D721Med (cell line): Measurements from ENCODE around the gene INPP4A.

Experiments
- DNase-seq: peaks from one replicate; pipeline ENCODE4 v3.0.0; 2011; ENCODE audit warnings: low spot score; ENCODE audit not compliant: insufficient read length
- FAIRE-seq: peaks from 2 replicates; lab custom pipeline; 2011; peaks lifted over from hg19 to GRCh38; lab: Jason Lieb, UNC
- CTCF ChIP-seq: IDR thresholded peaks from 2 replicates; pipeline ENCODE4 v1.5.1; 2012; ENCODE audit warnings: mild to moderate bottlenecking, control low read depth; ENCODE audit not compliant: insufficient read depth; ENCODE audit errors: missing control alignments

Gene INPP4A

GRCh38 chr2:98482362-98482761 is 37.7 kb downstream of the INPP4A start:
- DNase-seq (no peak), FAIRE-seq (no peak)
- no peak for TF ChIP-seq CTCF

- no peak for FAIRE-seq
- no peak for DNase-seq
- TF ChIP-seq CTCF: no peak
Measured at GRCh38 chr2:98483257-98483861, 38.7 kb downstream of the INPP4A start.

- TF ChIP-seq CTCF: no peak
- DNase-seq: no peak
- no peak for FAIRE-seq
Measured at GRCh38 chr2:98484121-98484557, 39.5 kb downstream of the INPP4A start.

GRCh38 chr2:98484652-98485452 is 40.2 kb downstream of the INPP4A start:
- FAIRE-seq (no peak), DNase-seq (no peak)
- no peak for TF ChIP-seq CTCF

- DNase-seq (no peak), FAIRE-seq (no peak)
- no peak for TF ChIP-seq CTCF
Measured at GRCh38 chr2:98485453-98485755, 40.7 kb downstream of the INPP4A start.

- FAIRE-seq: no peak
- no peak for TF ChIP-seq CTCF
- DNase-seq: no peak
Measured at GRCh38 chr2:98486374-98486981, 41.8 kb downstream of the INPP4A start.
